Pulmonary artery endothelial cell (primary cell): ENCODE data around the gene CITED2. TPM values are rescaled to one million over a fixed set of nuclear protein-coding genes. Genes with fewer than 3 reads are reported as not detected.
A peak's percentile ranks its signal among the peaks of the same experiment; 100 is the strongest.

Source experiments
- DNase-seq: peaks from one replicate; pipeline ENCODE4 v3.0.0-alpha.2; 2011; ENCODE audit warnings: low read depth, low spot score
- total RNA-seq: library from RNA; depleted of rRNA; stranded (reverse); fragments of >200 nt; gene quantifications from 2 replicates; pipeline ENCODE4 v1.2.3, GENCODE V29; 2014

Gene CITED2
- total RNA-seq, 1 donor from 2014 or later = 52.2 TPM

DNA sequence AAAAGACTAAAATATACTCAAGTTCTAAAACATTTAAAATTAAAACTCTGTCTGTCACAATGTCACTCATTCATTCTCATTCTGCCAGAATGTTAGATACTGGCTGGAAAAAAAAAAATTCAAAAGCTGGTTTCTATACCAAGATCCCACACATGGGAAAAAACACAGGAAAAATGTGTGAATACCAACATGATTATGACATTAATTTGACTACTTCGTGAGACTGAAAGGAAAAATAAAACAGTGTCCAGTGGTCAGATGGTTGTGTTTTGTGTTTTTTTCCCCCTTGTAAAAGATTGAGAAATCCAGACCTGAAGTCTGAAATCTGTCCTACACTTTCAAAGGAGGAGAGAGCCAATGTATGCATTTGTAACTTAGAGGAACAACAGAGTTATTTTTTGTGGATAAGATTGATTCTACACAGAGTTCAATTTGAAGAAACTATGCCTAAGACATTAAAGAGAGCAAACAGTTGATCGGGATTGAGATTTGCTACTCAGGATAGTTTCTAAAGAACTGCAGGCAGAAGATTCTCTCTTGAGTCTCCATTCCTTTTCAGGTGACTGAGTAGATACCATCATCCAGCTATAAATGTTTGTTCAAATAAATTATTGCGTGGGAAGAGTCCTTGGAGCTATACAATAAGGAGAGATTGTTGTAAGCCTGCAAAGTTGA is 43.5 kb downstream of the CITED2 start:
- no peak for DNase-seq

DNA sequence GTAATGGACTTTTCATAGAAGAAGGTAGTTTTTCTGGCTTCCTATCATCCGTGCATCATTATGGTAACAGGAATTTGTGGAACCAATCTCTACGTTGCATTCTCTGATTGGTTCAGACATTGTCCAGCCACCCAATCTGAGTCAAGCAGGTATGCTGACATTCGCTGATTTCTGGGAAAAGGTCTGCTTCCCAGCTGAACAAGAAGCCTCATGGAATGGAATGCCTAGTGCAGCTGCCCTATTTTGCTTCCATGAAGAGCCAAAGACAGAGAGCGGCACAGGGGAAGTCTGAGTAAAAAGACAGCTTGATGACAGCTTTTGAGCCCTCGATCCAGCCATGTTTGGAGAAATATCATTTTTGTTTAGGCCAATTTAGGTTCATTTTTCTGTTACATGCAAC is 44.1 kb downstream of the CITED2 start:
- no peak for DNase-seq

DNA sequence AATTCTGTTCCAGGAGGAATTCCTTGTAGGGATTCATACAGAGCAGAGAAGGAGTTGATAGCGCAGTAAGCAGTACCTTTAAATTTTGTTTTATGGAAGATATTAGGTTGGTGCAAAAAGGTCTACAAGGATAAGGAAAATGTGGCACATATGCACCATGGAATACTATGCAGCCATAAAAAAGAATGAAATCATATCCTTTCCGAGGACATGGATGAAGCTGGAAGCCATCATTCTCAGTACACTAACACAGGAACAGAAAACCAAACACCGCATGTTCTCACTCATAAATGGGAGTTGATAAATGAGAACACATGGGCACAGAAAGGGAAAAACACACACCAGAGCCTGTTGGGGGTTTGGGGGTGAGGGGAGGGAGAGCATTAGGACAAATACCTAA is 45.2 kb downstream of the CITED2 start:
- DNase-seq = no peak

DNA sequence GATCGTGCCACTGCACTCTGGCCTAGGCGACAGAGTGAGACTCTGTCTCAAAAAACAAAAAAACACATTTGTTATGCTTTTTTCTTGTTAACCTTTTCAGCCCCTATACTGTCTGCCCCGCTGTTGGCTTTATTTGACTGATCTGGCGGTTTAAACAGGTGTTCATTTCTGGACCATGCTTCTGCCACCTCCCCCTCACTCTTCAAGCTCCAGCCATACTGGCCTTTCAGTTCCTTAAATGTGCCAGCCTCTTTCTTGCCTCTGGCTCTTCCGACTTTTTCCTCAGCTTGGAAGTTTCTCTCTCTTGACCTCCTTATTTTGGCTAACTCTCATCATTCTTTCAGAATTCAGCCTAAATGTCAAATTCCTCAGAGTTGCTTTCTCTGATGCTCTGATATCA is 47.4 kb downstream of the CITED2 start:
- no peak for DNase-seq

DNA sequence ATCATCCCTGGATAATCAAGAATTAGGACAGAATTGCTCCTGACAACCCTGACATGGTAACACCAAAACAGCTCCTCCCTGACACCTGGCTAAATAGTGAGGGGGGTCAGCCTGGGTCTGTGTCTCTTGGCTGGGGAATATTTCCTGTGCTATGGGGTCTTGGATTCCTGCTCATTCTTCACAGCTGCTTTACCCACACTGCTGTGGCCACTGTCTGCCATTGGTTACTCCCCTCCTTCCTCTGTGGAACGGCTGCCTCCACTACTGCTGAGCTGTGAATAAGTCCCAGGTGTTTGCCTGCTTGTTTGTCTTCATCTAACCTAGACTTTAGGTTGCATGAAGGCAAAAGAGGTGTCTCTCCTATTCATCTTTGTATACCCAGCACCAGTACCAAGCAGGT is 48.8 kb downstream of the CITED2 start:
- DNase-seq = no peak

DNA sequence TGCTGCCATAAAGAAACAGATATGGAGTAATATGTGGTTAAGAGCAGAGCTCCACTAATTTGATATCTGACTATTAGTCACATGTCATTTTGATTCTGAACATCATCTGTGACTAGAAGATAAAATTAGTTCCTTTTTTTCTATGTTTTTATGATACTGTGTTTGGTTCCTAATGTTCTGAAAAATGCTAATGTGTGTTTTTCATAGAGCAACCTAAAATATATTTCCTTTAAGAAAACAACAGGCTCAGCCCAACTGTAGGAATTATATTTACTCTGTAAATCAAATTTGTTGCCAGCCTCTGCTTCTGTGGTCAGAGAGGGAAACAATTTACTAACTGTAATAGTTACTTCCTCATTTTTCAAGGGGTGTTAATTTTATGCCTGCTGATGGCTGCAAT is 49.3 kb downstream of the CITED2 start:
- no peak for DNase-seq

DNA sequence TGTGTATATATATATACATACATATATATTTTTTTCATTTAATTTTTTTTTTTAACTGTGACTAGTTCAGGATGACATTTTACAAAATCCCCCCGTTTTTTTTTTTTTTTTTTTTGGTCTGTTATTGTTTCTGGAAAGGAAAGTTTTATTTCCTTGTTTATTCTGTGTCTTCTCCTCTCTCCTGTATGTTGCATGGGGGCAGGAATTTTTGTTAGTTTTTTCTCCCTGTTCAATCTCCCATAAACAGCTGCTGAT is 50.2 kb downstream of the CITED2 start:
- no peak for DNase-seq

DNA sequence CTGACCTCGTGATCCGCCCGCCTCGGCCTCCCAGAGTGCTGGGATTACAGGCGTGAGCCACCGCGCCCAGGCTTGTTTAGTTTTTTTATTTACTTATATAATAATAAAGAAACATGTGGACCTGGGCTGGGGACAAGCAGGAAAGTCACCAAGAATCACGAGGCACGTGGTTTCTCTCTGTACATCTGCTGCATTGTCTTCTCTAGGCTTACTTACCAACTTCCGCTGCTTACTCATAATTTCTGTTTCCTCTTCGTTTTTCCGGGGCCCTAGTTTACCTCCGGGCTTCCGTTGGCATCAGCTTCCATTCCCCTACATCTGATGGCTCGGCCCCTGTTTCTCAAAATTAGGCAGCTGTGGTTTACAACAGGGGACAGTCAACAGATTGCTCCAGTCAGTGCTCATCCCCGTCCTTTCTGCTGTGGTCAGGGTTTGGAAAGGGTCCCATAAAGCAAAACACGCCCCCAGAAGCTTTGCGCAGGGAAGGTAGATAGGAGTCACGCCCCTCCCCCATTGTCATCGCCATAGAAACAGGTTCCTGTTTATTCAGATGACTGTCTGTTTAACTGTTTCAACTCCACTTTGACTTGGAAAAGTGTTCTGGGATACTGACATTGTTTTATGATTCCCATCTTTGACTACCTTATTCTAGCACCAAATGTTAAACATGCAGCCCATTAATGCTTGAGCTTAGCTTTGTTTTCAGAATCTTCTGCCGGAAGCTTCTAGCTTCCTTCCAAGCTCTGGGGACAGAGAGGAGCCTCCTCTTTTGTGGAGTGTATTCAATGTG is 50.7 kb downstream of the CITED2 start:
- peak; percentile 55 for DNase-seq

Other genes with a start within 250 kb of the CITED2 start
- gene HECA, start 239.6 kb downstream of the CITED2 start, total RNA-seq = 22.5 and 30.1 TPM in 2 replicates
- gene TXLNB, start 82.7 kb downstream of the CITED2 start, total RNA-seq = 0.07 and 0.21 TPM in 2 replicates